SK-N-SH (cell line): ENCODE results near the gene SLPI.

Experiments used
- CTCF ChIP-seq: fragments of 200-600 bp; sonication (generic); IDR thresholded peaks from 2 replicates; pipeline ENCODE4 v1.6.1; 2017; ENCODE audit warnings: antibody characterized with exemption, mild to moderate bottlenecking, moderate library complexity
- EP300 ChIP-seq, 2 experiments: IDR thresholded peaks; 2 replicates each; pipeline versions ENCODE4 v1.4.0 to v1.6.1; 2012; ENCODE audit warnings: borderline replicate concordance in 1 of 2, low read depth in 1 of 2, low read length in 1 of 2
- GABPA ChIP-seq: IDR thresholded peaks from 2 replicates; pipeline ENCODE4 v1.4.0; 2012; ENCODE audit warnings: low read depth, mild to moderate bottlenecking
- MEF2A ChIP-seq: IDR thresholded peaks from 2 replicates; pipeline ENCODE4 v1.4.0; 2012; ENCODE audit warnings: low read depth, borderline replicate concordance
- POLR2AphosphoS5 ChIP-seq: IDR thresholded peaks from 2 replicates; pipeline ENCODE4 v1.6.1; 2012; ENCODE audit warnings: low read depth, low read length
- RAD21 ChIP-seq: IDR thresholded peaks from 2 replicates; pipeline ENCODE4 v1.6.1; 2012; ENCODE audit warnings: mild to moderate bottlenecking, low read length
- RCOR1 ChIP-seq: fragments of 150-350 bp; IDR thresholded peaks from 2 replicates; pipeline ENCODE4 v1.6.1; 2017; ENCODE audit warnings: antibody characterized with exemption, low read length
- REST ChIP-seq: IDR thresholded peaks from 2 replicates; pipeline ENCODE4 v1.6.1; 2012; ENCODE audit warnings: mild to moderate bottlenecking, low read depth, low read length, moderate library complexity
- USF1 ChIP-seq: IDR thresholded peaks from 2 replicates; pipeline ENCODE4 v1.4.0; 2012; ENCODE audit warnings: low read depth, borderline replicate concordance
- YY1 ChIP-seq: IDR thresholded peaks from 2 replicates; pipeline ENCODE4 v1.4.0; 2012; ENCODE audit warnings: low read depth, mild to moderate bottlenecking

GRCh38 chr20:45254383-45255262 lies at the start of gene SLPI:
- TF ChIP-seq CTCF = no peak
- TF ChIP-seq POLR2AphosphoS5 = no peak
- TF ChIP-seq MEF2A = no peak
- TF ChIP-seq EP300 (IDR thresholded peaks at IDR 0.05; ENCODE audit: borderline replicate concordance in 1 of 2, low read depth in 1 of 2, low read length in 1 of 2) = no peak
- TF ChIP-seq GABPA = no peak
- TF ChIP-seq USF1 = no peak
- TF ChIP-seq YY1 = no peak
- TF ChIP-seq RAD21 = no peak
- TF ChIP-seq RCOR1 = no peak
- no peak for TF ChIP-seq REST
